22Rv1 (cell line): Measurements from ENCODE around the gene ZNF300.

ENCODE experiments used
- H3K27ac ChIP-seq: fragments of 450-650 bp; 2 replicates; pipeline ENCODE4 v1.5.1; 2017
- ZFX ChIP-seq: fragments of 450-650 bp; IDR thresholded peaks from 2 replicates; pipeline ENCODE4 v1.6.1; 2017; ENCODE audit warnings: antibody characterized with exemption, borderline replicate concordance
- TF ChIP-seq, protein P1 (sequence below): fragments of 450-650 bp; IDR thresholded peaks from 2 replicates; pipeline ENCODE4 v1.5.1; 2017; ENCODE audit warnings: mild to moderate bottlenecking

ZNF300 gene

DNA sequence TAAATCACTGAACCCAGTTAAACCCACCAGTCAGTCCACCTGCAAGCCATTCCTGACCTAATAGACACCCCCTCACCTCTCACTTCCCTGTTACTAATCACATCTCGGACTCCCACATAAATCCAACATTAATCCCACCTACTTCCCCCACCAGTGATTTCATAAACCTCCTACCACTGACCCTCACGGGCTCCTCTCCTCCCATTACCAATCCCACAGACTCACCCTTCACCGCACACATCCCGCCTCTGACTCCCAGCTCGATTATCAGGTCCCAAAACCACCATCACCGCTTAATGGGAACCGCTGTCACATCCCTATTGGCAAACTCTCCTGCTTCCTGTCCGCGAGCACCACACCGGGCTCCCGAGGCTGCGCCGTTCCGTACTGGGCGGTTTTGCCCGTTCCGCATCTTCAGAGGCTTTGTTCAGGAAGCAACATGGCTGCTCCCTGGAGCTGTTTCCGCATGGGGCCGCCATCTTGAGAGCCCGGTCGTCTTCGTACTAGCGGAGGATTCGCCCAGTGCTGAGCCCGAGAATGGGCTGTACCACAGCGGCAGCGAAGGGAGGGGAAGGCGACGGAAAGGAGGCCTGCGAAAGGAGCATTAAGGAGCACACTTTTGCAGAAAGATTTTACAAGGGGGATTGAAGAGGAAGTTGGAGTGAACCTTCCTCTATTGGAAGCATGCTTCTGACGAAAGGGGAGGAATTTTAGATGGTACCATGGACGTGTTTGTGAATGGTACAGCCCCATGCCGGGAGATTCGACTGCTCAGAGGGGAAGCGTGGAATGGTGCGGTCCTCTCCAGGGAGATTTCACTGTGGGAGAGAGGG is at the start of gene ZNF300:
Gene ZNF300 (minus strand): TSS at position 502 of the 833 bp plus-strand sequence. CDS start 1,825 bp downstream, outside the sequence.
- TF ChIP-seq ZFX: no peak
- TF ChIP-seq, protein P1, sequence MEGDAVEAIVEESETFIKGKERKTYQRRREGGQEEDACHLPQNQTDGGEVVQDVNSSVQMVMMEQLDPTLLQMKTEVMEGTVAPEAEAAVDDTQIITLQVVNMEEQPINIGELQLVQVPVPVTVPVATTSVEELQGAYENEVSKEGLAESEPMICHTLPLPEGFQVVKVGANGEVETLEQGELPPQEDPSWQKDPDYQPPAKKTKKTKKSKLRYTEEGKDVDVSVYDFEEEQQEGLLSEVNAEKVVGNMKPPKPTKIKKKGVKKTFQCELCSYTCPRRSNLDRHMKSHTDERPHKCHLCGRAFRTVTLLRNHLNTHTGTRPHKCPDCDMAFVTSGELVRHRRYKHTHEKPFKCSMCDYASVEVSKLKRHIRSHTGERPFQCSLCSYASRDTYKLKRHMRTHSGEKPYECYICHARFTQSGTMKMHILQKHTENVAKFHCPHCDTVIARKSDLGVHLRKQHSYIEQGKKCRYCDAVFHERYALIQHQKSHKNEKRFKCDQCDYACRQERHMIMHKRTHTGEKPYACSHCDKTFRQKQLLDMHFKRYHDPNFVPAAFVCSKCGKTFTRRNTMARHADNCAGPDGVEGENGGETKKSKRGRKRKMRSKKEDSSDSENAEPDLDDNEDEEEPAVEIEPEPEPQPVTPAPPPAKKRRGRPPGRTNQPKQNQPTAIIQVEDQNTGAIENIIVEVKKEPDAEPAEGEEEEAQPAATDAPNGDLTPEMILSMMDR: no peak
- peak within 1 kb of the TSS; percentile 74 for H3K27ac ChIP-seq

DNA sequence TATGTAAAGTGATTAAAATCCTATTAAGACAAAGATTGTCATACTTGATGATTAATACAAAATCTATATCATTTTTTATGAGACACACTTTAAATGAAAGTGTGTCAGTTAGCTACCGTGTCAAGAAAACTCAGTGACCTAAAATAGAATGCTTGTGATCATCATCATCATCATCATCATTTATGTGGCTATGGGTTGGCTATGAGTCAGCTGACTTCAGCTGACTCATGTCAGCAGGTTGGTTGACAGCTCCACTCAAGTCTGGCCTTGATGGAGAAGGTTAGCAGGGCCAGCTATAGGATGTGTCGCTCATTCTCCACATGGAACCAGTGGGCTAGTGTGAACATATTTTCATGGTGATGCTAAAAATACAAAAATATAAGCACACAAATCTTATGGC is 43.8 kb upstream of the ZNF300 start:
- TF ChIP-seq, protein P1: no peak
- TF ChIP-seq ZFX: no peak
- no peak overlapping the region for H3K27ac ChIP-seq

DNA sequence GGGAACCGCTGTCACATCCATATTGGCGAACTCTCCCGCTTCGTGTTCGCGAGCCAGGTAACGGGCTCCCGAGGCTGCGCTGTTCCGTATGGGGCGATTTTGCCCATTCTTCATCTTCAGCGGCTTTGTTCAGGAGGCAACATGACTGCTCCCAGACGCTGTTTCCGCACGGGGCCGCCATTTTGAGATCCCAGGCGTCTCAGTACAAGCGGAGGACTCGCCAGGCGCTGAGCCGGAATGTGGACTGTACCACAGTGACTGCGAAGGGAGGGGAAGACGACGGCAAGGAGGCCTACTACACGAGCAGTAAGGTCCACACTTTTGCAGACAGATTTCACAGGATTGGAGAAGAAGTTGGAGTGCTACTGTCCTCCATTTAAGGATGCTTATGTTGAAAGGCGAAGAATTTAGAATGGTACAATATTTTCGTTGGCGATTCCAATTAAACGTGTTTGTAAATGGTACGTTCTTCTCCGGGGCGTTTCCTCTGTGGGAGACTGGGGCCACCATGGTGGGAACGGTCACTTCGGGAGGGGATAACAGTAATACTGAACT is 41.6 kb upstream of the ZNF300 start:
- no peak overlapping the region for H3K27ac ChIP-seq

DNA sequence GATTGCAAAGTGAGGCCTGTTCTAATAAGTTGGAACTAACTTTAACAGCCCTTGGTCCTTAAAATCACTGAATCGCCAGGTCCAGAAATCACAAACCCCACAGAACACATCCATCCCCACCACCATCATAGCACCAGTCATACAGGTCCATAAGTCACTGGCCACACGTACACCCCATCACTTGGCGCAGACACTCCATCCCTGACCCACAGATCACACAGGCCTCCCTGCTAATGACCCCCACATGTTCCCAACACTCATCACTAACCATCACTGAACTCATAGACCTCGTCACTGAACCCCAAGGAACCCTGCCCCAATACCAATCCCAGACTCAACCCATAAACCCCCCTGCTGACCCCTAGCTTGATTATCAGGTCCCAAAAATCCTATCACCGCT is 41.2 kb upstream of the ZNF300 start:
- TF ChIP-seq ZFX: no peak
- TF ChIP-seq, protein P1: no peak
- no peak overlapping the region for H3K27ac ChIP-seq

More for the DNA sequence above, 41.6 kb upstream of the ZNF300 start:
- TF ChIP-seq, protein P1: no peak
- no peak for TF ChIP-seq ZFX

DNA sequence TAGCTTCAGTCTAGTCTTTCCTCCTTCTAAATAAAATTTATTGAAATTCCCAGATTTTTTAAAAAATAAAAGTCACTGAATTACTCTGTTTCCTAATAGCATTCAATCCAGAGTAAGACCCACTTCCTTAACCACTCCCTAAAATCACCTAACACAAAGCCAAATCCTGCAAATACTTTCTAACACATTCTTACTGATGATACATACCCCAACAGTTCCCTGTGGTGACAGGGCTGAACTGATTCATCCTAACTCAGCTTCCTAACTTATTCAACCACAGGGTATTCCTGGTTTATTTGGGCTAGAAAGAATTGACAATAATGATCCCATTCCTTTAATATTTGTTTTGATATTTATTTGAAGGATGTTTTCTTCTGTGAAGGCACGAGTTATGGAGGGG is 40.7 kb upstream of the ZNF300 start:
- H3K27ac ChIP-seq: no peak overlapping the region
- TF ChIP-seq ZFX: no peak
- TF ChIP-seq, protein P1: no peak

DNA sequence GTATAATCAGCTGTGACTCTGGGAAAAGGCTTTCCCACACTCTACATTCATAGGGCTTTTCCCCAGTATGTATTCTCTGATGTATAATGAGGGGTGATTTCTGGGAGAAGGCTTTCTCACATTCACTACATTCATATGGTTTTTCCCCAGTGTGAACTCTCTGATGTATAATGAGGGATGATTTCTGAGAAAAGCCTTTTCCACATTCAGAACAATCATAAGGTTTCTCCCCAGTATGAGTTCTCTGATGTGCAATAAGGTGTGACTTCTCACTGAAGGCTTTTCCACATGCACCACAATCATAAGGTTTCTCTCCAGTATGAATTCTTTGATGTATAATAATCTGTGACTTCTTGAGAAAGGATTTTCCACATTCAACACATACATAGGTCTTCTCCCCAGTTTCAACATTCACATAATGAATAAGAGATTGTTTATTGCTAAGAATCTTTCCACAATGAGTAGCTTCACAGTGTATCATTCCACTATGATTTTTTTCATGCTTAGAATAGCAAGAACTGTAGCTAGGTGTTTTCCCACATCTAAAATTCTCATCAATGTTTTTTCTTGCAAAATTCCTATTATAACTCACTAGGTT is 26.7 kb upstream of the ZNF300 start:
- no peak for TF ChIP-seq ZFX
- TF ChIP-seq, protein P1: no peak
- no peak overlapping the region for H3K27ac ChIP-seq

DNA sequence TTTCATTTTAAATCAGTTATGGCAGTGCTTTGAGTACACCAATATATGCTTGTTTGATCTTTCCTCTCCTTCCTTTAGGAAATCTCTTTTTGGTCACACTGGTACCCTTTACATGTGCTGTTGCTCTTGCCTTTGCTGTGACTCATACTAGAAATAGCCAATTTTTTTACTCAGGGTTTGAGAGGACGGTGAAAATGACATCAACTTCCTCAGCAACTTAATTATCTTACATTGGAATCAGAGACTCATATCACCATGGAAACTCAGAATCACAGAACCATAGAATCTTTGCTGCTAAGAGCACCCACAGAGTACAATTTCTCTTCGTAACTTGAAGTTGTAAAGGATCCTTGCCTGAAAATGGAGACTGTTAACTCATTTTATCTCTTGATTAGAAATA is 13.8 kb upstream of the ZNF300 start:
- TF ChIP-seq ZFX: no peak
- TF ChIP-seq, protein P1: no peak
- no peak overlapping the region for H3K27ac ChIP-seq
